GM08714 (cell line): ENCODE results near the gene MTX1.
"Not testable (repeated sequence)": the region's sequence is repeated elsewhere in the genome, so short reads cannot be mapped to it uniquely, and the experiment has no call there.

Experiments used
- H3K4me3 ChIP-seq: fragments of 200-500 bp; sonication (Bioruptor generic); 2 replicates; pipeline ENCODE4 v1.5.1; 2014; ENCODE audit warnings: mild to moderate bottlenecking, low read length, inconsistent platforms
- ZNF274 ChIP-seq: IDR thresholded peaks from 2 replicates; pipeline ENCODE4 v1.6.1; 2012; ENCODE audit warnings: mild to moderate bottlenecking, low read depth, low read length

Gene MTX1

GRCh38 chr1:155192346-155193274 is 15.9 kb upstream of the MTX1 start:
- no peak overlapping the region; the same call in 1 of the 2 replicates for H3K4me3 ChIP-seq
- no peak for TF ChIP-seq ZNF274

- H3K4me3 ChIP-seq: peak overlapping the region; percentile 10; the same call in 1 of the 2 replicates
- no peak for TF ChIP-seq ZNF274
These were observed 15.1 kb upstream of the MTX1 start for GRCh38 chr1:155193275-155193990.

- not testable (repeated sequence) for H3K4me3 ChIP-seq
These were observed 14.6 kb upstream of the MTX1 start for GRCh38 chr1:155193991-155194240.

- no peak overlapping the region for H3K4me3 ChIP-seq
- TF ChIP-seq ZNF274: no peak
These were observed 13.0 kb upstream of the MTX1 start for GRCh38 chr1:155195201-155196102.

GRCh38 chr1:155196103-155196892 is 12.2 kb upstream of the MTX1 start:
- H3K4me3 ChIP-seq: no peak overlapping the region

GRCh38 chr1:155196893-155197638 is 11.4 kb upstream of the MTX1 start:
- no peak for TF ChIP-seq ZNF274
- H3K4me3 ChIP-seq: no peak overlapping the region

More at GRCh38 chr1:155196103-155196892, 12.2 kb upstream of the MTX1 start:
- TF ChIP-seq ZNF274: no peak

- H3K4me3 ChIP-seq: no peak overlapping the region
- TF ChIP-seq ZNF274: no peak
These were observed 10.5 kb upstream of the MTX1 start for GRCh38 chr1:155197901-155198546.

- H3K4me3 ChIP-seq: no peak overlapping the region
- TF ChIP-seq ZNF274: no peak
These were observed 10.0 kb upstream of the MTX1 start for GRCh38 chr1:155198547-155198906.

- no peak overlapping the region for H3K4me3 ChIP-seq
- no peak for TF ChIP-seq ZNF274
These were observed 8.7 kb upstream of the MTX1 start for GRCh38 chr1:155199792-155200191.

GRCh38 chr1:155200920-155201319 is 7.6 kb upstream of the MTX1 start:
- no peak for TF ChIP-seq ZNF274
- H3K4me3 ChIP-seq: no peak overlapping the region

GRCh38 chr1:155202198-155202597 is 6.3 kb upstream of the MTX1 start:
- no peak for TF ChIP-seq ZNF274
- no peak overlapping the region for H3K4me3 ChIP-seq

- H3K4me3 ChIP-seq: no peak overlapping the region
- TF ChIP-seq ZNF274: no peak
These were observed 5.6 kb upstream of the MTX1 start for GRCh38 chr1:155202731-155203515.
